HFF-Myc (cell line): Measurements from ENCODE around the gene DIDO1.

Experiments used
- DNase-seq: peaks from one replicate; pipeline ENCODE4 v3.0.0-alpha.2; 2011; ENCODE audit warnings: low read depth; ENCODE audit errors: extremely low read depth
- H3K4me3 ChIP-seq: replicated peaks from 2 replicates; pipeline ENCODE4 v1.5.1; 2011; ENCODE audit warnings: low read depth, mild to moderate bottlenecking, control low read depth, low read length
- TF ChIP-seq, protein P1 (sequence below): IDR thresholded peaks from 2 replicates; pipeline ENCODE4 v1.5.1; 2012; ENCODE audit warnings: mild to moderate bottlenecking, low read depth, low read length, control low read depth; ENCODE audit errors: missing control alignments

Gene DIDO1

DNA sequence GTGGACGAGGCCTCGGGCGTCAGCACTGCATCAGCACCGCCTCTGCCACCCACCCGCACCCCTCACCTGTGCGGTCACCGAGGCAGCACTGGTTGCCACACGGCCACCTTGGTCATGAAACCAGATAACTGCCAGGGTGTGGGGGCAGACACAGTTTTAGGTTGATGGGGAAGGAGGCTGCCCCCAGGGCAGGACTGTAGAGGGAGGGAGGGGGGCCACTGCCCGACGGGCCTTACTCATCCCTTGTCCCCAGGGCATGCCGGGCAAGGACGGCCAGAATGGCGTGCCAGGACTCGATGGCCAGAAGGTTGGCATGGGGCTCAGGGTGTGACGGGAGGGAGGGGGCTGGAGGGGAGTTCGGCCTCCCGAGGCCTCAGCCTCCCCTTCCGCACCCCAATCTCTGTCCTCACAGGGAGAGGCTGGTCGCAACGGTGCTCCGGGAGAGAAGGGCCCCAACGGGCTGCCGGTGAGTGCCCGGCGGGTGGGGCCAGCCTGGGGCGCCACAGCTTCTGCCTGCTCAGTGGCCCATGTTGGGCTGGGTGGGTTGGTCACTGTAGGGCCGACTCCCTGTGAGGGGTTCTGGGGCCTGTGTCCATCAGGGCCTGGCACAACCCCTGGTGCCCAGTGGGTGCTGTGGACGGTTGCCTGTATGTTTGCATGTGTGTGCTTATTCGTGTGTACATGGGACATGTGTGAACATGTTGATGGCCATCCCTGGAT, 97.6 kb downstream of the DIDO1 start:
- TF ChIP-seq, protein P1, sequence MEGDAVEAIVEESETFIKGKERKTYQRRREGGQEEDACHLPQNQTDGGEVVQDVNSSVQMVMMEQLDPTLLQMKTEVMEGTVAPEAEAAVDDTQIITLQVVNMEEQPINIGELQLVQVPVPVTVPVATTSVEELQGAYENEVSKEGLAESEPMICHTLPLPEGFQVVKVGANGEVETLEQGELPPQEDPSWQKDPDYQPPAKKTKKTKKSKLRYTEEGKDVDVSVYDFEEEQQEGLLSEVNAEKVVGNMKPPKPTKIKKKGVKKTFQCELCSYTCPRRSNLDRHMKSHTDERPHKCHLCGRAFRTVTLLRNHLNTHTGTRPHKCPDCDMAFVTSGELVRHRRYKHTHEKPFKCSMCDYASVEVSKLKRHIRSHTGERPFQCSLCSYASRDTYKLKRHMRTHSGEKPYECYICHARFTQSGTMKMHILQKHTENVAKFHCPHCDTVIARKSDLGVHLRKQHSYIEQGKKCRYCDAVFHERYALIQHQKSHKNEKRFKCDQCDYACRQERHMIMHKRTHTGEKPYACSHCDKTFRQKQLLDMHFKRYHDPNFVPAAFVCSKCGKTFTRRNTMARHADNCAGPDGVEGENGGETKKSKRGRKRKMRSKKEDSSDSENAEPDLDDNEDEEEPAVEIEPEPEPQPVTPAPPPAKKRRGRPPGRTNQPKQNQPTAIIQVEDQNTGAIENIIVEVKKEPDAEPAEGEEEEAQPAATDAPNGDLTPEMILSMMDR: no peak
- no peak for DNase-seq
- no peak overlapping the region for H3K4me3 ChIP-seq

DNA sequence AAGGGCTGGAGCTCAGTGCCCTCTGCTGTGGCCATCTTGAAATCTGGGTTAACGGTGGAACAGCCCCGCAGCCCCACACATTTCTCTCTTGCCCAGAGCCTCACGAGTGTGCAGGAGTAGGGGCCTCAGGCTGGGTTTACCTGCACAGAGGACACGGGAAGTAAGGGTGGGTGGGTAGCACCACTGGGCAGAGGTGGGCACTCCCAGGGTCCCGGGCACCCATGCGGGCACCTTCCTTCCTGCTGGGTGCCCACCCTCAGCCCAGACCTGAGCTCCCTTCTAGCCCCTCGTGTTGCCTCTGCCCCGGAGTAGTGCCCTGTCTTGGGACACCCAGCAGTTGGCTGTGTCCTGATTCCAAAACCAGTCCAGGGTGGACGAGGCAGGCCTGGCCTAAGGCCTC, 98.3 kb downstream of the DIDO1 start:
- TF ChIP-seq, protein P1: no peak
- no peak overlapping the region for H3K4me3 ChIP-seq
- DNase-seq: no peak
